ENCODE measurements around the gene ING3.
"Not testable (repeated sequence)": the region's sequence is repeated elsewhere in the genome, so short reads cannot be mapped to it uniquely, and the experiment has no call there.

Gene ING3

DNA sequence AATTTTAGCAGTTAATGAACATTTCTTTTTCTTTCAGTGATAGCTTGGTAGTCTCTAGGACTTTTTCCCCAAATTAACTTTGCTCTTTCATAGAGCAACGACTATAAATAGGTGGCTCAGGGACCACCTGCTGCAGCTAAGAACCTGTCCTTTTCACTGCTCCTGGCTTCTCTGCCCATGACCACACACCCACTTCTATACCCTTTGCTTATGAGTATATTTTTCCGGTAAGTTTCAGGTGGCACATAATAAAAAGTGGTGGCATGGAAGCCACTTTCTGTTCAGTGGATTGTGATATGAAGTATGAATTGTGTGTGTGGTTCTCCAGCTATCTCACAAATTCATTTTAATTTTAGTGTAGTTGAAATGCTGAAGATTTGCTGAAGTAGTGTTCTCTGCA is 1.2 kb downstream of the ING3 start:
- DNase-seq = no peak

- no peak for DNase-seq
Measured at GRCh38 chr7:120955577-120956149, 5.1 kb downstream of the ING3 start.

- no peak for DNase-seq
Measured at GRCh38 chr7:120959929-120960484, 9.4 kb downstream of the ING3 start.

GRCh38 chr7:120960714-120961113 is 10.1 kb downstream of the ING3 start:
- no peak for DNase-seq

DNA sequence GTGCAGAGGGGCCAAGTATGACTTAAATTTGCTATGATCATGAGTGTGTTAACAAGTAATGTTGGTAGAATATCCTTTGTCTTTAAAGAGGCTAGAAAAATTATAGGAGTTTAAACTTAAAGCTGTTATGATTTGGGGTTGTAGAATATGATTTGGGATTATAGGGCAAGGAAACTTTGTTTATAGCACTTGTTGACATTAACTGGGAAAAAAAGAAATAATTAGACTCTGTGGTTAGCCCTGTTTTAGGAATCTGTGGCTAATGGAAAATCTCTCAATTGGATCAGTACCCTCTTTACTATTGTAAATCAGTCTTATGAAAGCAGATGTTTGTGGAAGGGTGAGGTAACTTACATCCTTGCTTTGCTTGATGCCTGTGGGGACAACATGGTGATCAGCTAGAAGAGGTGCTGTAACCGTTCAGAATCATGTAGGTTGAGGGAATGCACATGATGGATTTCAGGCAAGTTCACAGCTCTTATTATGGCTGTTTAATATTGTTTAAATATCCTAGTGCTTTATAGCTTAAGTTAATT is 11.1 kb downstream of the ING3 start:
- DNase-seq = no peak

DNA sequence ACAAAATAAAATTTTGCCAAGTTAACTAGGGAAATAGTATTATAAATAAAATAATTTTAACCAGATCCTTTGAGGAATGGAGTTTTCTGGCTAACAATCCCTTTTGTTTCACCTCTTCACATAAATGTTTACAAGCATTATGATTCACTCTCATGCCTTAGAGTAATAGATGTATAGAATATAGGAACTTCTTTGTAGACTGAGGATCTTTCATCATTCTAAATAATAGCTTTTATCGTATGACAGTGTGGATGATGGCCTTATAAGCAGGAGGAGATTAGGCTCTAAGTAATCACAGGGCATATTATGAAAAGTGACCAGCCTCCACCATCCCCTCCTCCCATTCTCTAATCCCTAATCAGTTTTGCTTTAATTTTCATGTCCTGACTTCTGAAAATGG is 13.5 kb downstream of the ING3 start:
- no peak for DNase-seq

DNA sequence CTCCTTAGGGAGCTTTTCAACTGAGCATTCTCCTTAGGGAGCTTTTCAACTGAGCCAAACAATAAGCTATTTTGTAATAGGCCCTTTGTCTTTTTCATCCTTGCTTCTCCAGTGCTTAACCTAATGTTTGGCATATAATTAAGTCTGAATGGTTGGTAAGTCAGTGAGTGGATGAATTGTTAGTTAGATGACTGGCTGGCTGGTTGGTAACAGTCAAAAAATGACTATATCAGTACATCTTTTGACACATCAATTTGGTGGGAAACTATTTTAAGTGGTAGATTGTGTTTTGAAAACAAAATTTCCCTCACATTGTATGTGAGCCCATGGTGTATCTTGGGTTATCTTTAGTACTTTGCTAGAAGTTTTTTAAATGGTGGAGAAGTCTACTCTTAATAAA is 16.4 kb downstream of the ING3 start:
- DNase-seq = no peak

- no peak for DNase-seq
Measured at GRCh38 chr7:120973849-120974248, 23.3 kb downstream of the ING3 start.

GRCh38 chr7:120979765-120980499 is 29.4 kb downstream of the ING3 start:
- no peak for DNase-seq

GRCh38 chr7:120981117-120981516 is 30.5 kb downstream of the ING3 start:
- DNase-seq = no peak

GRCh38 chr7:120981888-120982615 is 31.5 kb downstream of the ING3 start:
- DNase-seq = no peak

GRCh38 chr7:120983592-120983991 is 33.0 kb downstream of the ING3 start:
- DNase-seq = not testable (repeated sequence)

GRCh38 chr7:120984406-120984805 is 33.8 kb downstream of the ING3 start:
- no peak for DNase-seq

DNA sequence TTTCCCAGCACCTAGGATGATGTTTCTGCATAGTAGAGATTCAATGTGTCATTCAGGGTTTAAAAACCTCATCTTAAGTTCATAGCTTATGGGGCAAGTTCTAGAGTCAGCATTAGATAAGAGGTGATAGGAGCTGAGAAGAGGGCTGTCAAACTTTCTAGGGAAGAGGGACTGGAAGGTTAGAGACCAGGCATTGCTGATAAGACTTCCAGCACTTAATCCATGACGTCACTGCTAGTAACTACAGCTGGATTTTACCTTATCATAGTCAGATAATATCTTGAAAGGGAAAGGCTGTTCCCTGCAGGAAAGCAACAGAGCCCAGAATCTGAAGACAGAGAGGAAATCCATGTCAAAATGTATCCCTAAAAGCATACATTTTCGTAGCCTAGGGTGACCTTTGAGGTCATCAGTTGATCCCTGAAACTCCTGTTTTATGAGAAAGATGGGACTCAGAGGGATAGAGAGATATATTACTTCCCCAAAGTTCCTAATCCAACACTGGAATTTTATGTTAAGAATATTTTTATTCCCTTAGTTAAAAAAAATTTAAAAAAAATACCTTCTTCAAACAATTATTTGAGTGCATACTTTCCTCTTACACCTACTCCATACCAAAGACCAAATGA is 34.7 kb downstream of the ING3 start:
- DNase-seq = no peak

- DNase-seq = no peak
Measured at GRCh38 chr7:120985839-120986238, 35.3 kb downstream of the ING3 start.

GRCh38 chr7:120986650-120987049 is 36.1 kb downstream of the ING3 start:
- no peak for DNase-seq

- DNase-seq = no peak
Measured at GRCh38 chr7:120987280-120987679, 36.7 kb downstream of the ING3 start.

DNA sequence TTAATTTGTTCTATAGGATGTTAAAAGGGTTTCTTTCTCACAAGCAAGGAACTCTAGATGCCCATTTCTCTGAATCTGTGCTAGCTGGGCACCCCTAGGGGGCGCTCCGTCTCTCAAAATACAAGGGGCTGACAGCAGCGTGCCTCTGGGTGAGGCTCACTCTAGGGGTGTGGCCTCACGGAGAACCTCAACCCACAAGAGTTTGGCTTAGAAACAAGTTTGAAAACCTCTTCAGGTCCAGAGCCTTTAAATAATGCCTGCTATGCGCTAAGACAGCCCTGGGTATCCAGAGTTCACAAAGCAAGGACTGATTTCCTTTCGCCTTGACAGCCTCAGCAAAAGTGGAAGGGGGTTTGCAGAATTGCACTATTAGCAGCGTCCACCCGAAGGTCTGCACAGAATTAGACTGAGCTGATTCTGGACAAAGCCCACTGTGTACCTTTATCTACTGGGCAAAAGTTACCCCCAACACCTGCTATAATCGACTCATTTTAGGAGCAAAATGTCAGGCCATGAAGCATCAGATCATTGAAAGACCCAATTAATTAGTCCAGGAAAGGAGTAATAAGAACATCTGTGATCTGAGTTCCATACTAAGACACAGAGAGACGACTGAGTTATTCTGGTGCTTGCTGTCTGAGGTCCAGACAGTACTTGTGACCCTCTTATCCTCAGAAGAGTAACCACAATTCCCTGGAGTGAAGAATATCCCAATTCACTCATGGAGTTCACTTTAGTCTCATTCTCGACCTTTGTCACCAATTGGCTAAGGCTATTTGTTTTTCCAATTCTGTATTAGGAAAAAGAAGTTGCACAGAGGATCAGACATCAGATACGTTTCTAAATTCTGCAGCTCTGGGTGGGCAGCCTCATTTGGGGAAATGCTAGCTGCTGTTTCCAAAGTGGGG is 37.4 kb downstream of the ING3 start:
- DNase-seq = peak; percentile 69

- DNase-seq = no peak
Measured at GRCh38 chr7:120988591-120989256, 38.1 kb downstream of the ING3 start, which contains the start of gene CPED1. CPED1 (plus strand) TSS chr7:120988711; CDS start chr7:120989622, 911 bp downstream.

- no peak for DNase-seq
Measured at GRCh38 chr7:120989257-120990220, 39.0 kb downstream of the ING3 start.

Data from NK-92 treated with Interleukin-12 subunit alpha and Interleukin-12 subunit beta, amount 100 ng/mL, for 24 hours (cell line).